Trophoblast cell (in vitro differentiated cells and primary cell): Measurements from ENCODE around the gene SOD2.
"Not testable (repeated sequence)": the region's sequence is repeated elsewhere in the genome, so short reads cannot be mapped to it uniquely, and the experiment has no call there.

Experiments used
- DNase-seq, 2 donors: peaks; one replicate each; pipeline ENCODE4 v3.0.0-alpha.2; 2016
- H2AFZ ChIP-seq: 2 replicates; pipeline ENCODE4 v1.6.1; 2013; ENCODE audit warnings: low read length, moderate library complexity, mild to moderate bottlenecking; ENCODE audit not compliant: insufficient read depth, poor library complexity
- H2AK5ac ChIP-seq: 2 replicates; pipeline ENCODE4 v1.6.1; 2013; ENCODE audit warnings: mild to moderate bottlenecking, low read length
- H2BK120ac ChIP-seq: 2 replicates; pipeline ENCODE4 v1.6.1; 2013; ENCODE audit warnings: low read length, mild to moderate bottlenecking, moderate library complexity; ENCODE audit not compliant: insufficient read depth, poor library complexity
- H2BK12ac ChIP-seq: 2 replicates; pipeline ENCODE4 v1.6.1; 2013; ENCODE audit warnings: mild to moderate bottlenecking, low read length, moderate library complexity
- H2BK5ac ChIP-seq: 2 replicates; pipeline ENCODE4 v1.6.1; 2013; ENCODE audit warnings: low read length, low read depth, moderate library complexity, mild to moderate bottlenecking; ENCODE audit not compliant: poor library complexity
- H3K14ac ChIP-seq: 2 replicates; pipeline ENCODE4 v1.6.1; 2013; ENCODE audit warnings: mild to moderate bottlenecking, low read length
- H3K18ac ChIP-seq: 2 replicates; pipeline ENCODE4 v1.6.1; 2013; ENCODE audit warnings: mild to moderate bottlenecking, low read length
- H3K23ac ChIP-seq: 2 replicates; pipeline ENCODE4 v1.6.1; 2013; ENCODE audit warnings: low read length
- H3K27ac ChIP-seq: 2 replicates; pipeline ENCODE4 v1.5.1; 2013; ENCODE audit warnings: low read depth, mild to moderate bottlenecking, inconsistent platforms, low read length, moderate library complexity
- H3K27me3 ChIP-seq: 2 replicates; pipeline ENCODE4 v1.6.1; 2013; ENCODE audit warnings: inconsistent platforms, mild to moderate bottlenecking, low read length, moderate library complexity; ENCODE audit not compliant: insufficient read depth
- H3K36me3 ChIP-seq, 2 experiments: 1 replicate in 1 of 2; 2 replicates in 1 of 2; pipeline ENCODE4 v1.6.1; 2013; ENCODE audit warnings: low read length in 2 of 2, mild to moderate bottlenecking in 2 of 2, moderate library complexity in 1 of 2; ENCODE audit not compliant: insufficient read depth in 2 of 2, control insufficient read depth in 1 of 2
- H3K4ac ChIP-seq: 2 replicates; pipeline ENCODE4 v1.6.1; 2013; ENCODE audit warnings: low read depth, mild to moderate bottlenecking, low read length, moderate library complexity
- H3K4me1 ChIP-seq, 2 experiments: 1 replicate in 1 of 2; 2 replicates in 1 of 2; pipeline ENCODE4 v1.6.1; 2013; ENCODE audit warnings: low read length in 2 of 2, mild to moderate bottlenecking in 2 of 2, moderate library complexity in 1 of 2; ENCODE audit not compliant: insufficient read depth in 2 of 2, control insufficient read depth in 1 of 2
- H3K4me2 ChIP-seq: 2 replicates; pipeline ENCODE4 v1.6.1; 2013; ENCODE audit warnings: inconsistent platforms, mild to moderate bottlenecking, low read length, moderate library complexity
- H3K4me3 ChIP-seq: 2 replicates; pipeline ENCODE4 v1.5.1; 2013; ENCODE audit warnings: mild to moderate bottlenecking, low read depth, low read length, inconsistent platforms
- H3K79me1 ChIP-seq: one replicate; pipeline ENCODE4 v1.6.1; 2013; ENCODE audit warnings: low read length
- H3K79me2 ChIP-seq: 2 replicates; pipeline ENCODE4 v1.6.1; 2013; ENCODE audit warnings: low read length, mild to moderate bottlenecking; ENCODE audit not compliant: control insufficient read depth, insufficient read depth, poor library complexity
- H3K9ac ChIP-seq: 2 replicates; pipeline ENCODE4 v1.6.1; 2013; ENCODE audit warnings: mild to moderate bottlenecking, low read length
- H3K9me3 ChIP-seq: 2 replicates; pipeline ENCODE4 v1.6.1; 2013; ENCODE audit warnings: low read depth, mild to moderate bottlenecking, control low read depth, inconsistent platforms, low read length; ENCODE audit not compliant: insufficient read depth
- H4K12ac ChIP-seq: 2 replicates; pipeline ENCODE4 v1.6.1; 2013; ENCODE audit warnings: low read depth, mild to moderate bottlenecking, low read length, moderate library complexity
- H4K8ac ChIP-seq: 2 replicates; pipeline ENCODE4 v1.6.1; 2013; ENCODE audit warnings: low read depth, mild to moderate bottlenecking, low read length, moderate library complexity
- H4K91ac ChIP-seq: one replicate; pipeline ENCODE4 v1.6.1; 2013; ENCODE audit warnings: low read depth, mild to moderate bottlenecking, low read length, moderate library complexity
- WGBS: extraction: QIAGEN DNeasy Blood & Tissue Kit; methylation state at CpG from one replicate; pipeline ENCODE4 v1.1.7; 2013; ENCODE audit warnings: missing lambda C conversion rate; ENCODE audit not compliant: insufficient read length, insufficient coverage; ENCODE audit errors: extremely low coverage; 5-methylcytosine and 5-hydroxymethylcytosine counted together

The SOD2 gene

DNA sequence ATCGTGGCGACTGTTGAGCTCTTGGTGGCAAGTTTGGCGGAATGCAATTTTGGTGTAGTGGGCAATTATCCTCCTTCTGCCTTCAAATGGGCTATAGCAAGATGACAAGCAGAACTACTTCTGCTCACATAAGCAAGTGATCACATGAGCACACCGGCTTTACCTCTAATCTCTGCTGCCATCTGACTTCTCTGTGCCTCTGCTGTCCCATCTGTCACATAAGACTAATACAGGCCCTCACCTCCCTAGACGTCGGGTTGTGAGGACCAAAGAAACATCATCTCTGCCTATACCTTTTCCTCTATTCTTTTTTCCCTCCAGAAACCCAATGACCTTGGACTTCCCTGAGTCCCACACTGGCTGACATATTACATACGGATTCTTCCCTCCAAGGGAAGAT, 20.9 kb upstream of the SOD2 start:
- H4K8ac ChIP-seq = no peak overlapping the region
- no peak overlapping the region for H2BK5ac ChIP-seq
- no CpG with 5 or more reads among the region's 7 CpGs for WGBS
- H3K4me2 ChIP-seq = no peak overlapping the region
- H2BK12ac ChIP-seq = no peak overlapping the region
- H3K36me3 ChIP-seq = no peaks in the 10 kb centered on the region
- H2BK120ac ChIP-seq = no peak overlapping the region
- no peaks in the 10 kb centered on the region for H3K79me2 ChIP-seq
- no peak overlapping the region for H3K18ac ChIP-seq
- no peak overlapping the region for H4K12ac ChIP-seq
- H3K4me1 ChIP-seq = no peaks in the 10 kb centered on the region
- H3K23ac ChIP-seq = no peak overlapping the region
- H3K9me3 ChIP-seq = no peaks in the 10 kb centered on the region
- H4K91ac ChIP-seq = no peak overlapping the region
- H2AK5ac ChIP-seq = no peak overlapping the region
- no peaks in the 10 kb centered on the region for H3K79me1 ChIP-seq
- no peak overlapping the region for H3K4me3 ChIP-seq
- no peak overlapping the region for H3K27ac ChIP-seq
- no peak overlapping the region for H2AFZ ChIP-seq
- H3K4ac ChIP-seq = no peak overlapping the region
- no peak for DNase-seq
- H3K27me3 ChIP-seq = no peaks in the 10 kb centered on the region
- H3K9ac ChIP-seq = no peak overlapping the region
- H3K14ac ChIP-seq = no peak overlapping the region

GRCh38 chr6:159712389-159712788, 19.3 kb upstream of the SOD2 start:
- H3K27ac ChIP-seq, H3K4me1 ChIP-seq, H3K9ac ChIP-seq, H4K12ac ChIP-seq, DNase-seq, H3K14ac ChIP-seq, H3K79me2 ChIP-seq, H4K8ac ChIP-seq, H2AFZ ChIP-seq, H2BK12ac ChIP-seq, H3K36me3 ChIP-seq, H3K4me2 ChIP-seq, H3K18ac ChIP-seq, H3K4me3 ChIP-seq, H4K91ac ChIP-seq, H3K79me1 ChIP-seq, H3K27me3 ChIP-seq, H2BK5ac ChIP-seq, H2AK5ac ChIP-seq, H3K4ac ChIP-seq, H3K9me3 ChIP-seq, H2BK120ac ChIP-seq: not testable (repeated sequence)
- H3K23ac ChIP-seq = peak overlapping the region; percentile 33
- WGBS = no CpG with 5 or more reads among the region's 3 CpGs

DNA sequence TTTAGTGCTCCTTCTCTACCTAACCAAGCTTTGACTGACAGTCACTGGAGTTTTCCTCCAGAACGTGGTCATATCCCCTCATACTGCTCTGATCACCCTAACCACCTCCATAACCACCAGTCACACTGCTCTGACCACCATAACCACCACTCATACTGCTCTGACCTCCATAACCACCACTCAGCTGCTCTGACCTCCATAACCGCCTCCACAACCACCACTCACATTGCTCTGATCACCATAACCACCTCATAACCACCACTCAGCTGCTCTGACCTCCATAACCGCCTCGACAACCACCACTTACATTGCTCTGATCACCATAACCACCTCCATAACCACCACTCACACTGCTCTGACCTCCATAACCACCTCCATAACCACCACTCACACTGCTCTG, 17.6 kb upstream of the SOD2 start:
- not testable (repeated sequence) for H3K79me1 ChIP-seq, H2BK120ac ChIP-seq, H3K23ac ChIP-seq, H2AFZ ChIP-seq, DNase-seq, H3K9ac ChIP-seq, H3K18ac ChIP-seq, H2BK5ac ChIP-seq, H3K4me2 ChIP-seq, H3K14ac ChIP-seq, H2AK5ac ChIP-seq, H2BK12ac ChIP-seq, H3K9me3 ChIP-seq, H3K4me1 ChIP-seq, H3K27ac ChIP-seq, H3K36me3 ChIP-seq, H4K91ac ChIP-seq, H3K79me2 ChIP-seq, H3K27me3 ChIP-seq, H4K12ac ChIP-seq, H4K8ac ChIP-seq, H3K4ac ChIP-seq
- no CpG with 5 or more reads among the region's 4 CpGs for WGBS
- H3K4me3 ChIP-seq = peak overlapping the region; percentile 53

GRCh38 chr6:159701413-159701999, 8.5 kb upstream of the SOD2 start:
- no peak overlapping the region for H3K23ac ChIP-seq
- no peak overlapping the region for H3K27ac ChIP-seq
- no peak overlapping the region for H3K4ac ChIP-seq
- no peaks in the 10 kb centered on the region for H3K27me3 ChIP-seq
- WGBS = no CpG with 5 or more reads among the region's 7 CpGs
- no peak overlapping the region for H3K14ac ChIP-seq
- H3K9ac ChIP-seq = no peak overlapping the region
- no peak overlapping the region for H4K8ac ChIP-seq
- no peak overlapping the region for H2AK5ac ChIP-seq
- H3K9me3 ChIP-seq = peaks cover 3% of the 10 kb centered on the region
- no peaks in the 10 kb centered on the region for H3K4me1 ChIP-seq
- H4K12ac ChIP-seq = no peak overlapping the region
- H3K18ac ChIP-seq = no peak overlapping the region
- no peaks in the 10 kb centered on the region for H3K79me2 ChIP-seq
- no peak overlapping the region for H2AFZ ChIP-seq
- H3K36me3 ChIP-seq = peaks cover 0 to 5% of the 10 kb centered on the region in 2 experiments
- H3K4me2 ChIP-seq = no peak overlapping the region
- H3K4me3 ChIP-seq = no peak overlapping the region
- peak; percentile 31 to 88 for DNase-seq
- no peaks in the 10 kb centered on the region for H3K79me1 ChIP-seq
- no peak overlapping the region for H2BK120ac ChIP-seq
- H2BK5ac ChIP-seq = no peak overlapping the region
- H2BK12ac ChIP-seq = no peak overlapping the region
- no peak overlapping the region for H4K91ac ChIP-seq
